SK-N-SH treated with all-trans-retinoic acid at 6 μM for 48 hours (cell line): ENCODE measurements around the gene SAMMSON.

Experiments used
- ARNTL ChIP-seq: fragments of 450-650 bp; formaldehyde crosslinking; IDR thresholded peaks from 2 replicates; pipeline ENCODE4 v1.5.0; 2020; ENCODE audit warnings: low read depth, mild to moderate bottlenecking, moderate library complexity, borderline replicate concordance
- RARB ChIP-seq: fragments of 250-450 bp; sonication (Bioruptor Pico); IDR thresholded peaks from 2 replicates; pipeline ENCODE4 v1.8.0; 2021; ENCODE audit warnings: mild to moderate bottlenecking, moderate library complexity
- SNAI2 ChIP-seq: fragments of 250-450 bp; sonication (Bioruptor Pico); IDR thresholded peaks from 2 replicates; pipeline ENCODE4 v1.5.0; 2020; ENCODE audit warnings: mild to moderate bottlenecking, moderate library complexity
- TCF4 ChIP-seq: fragments of 250-450 bp; sonication (Bioruptor Pico); IDR thresholded peaks from 2 replicates; pipeline ENCODE4 v1.8.0; 2021; ENCODE audit warnings: mild to moderate bottlenecking, moderate library complexity, borderline replicate concordance
- ZFP3 ChIP-seq: fragments of 250-450 bp; sonication (Bioruptor Pico); IDR thresholded peaks from 2 replicates; pipeline ENCODE4 v1.5.0; 2020; ENCODE audit warnings: mild to moderate bottlenecking, moderate library complexity
- ZNF565 ChIP-seq: fragments of 450-650 bp; formaldehyde crosslinking; conservative IDR thresholded peaks from 2 replicates; pipeline ENCODE4 v1.5.0; 2020; ENCODE audit warnings: low read depth, mild to moderate bottlenecking, moderate library complexity
- ZNF70 ChIP-seq: fragments of 450-650 bp; formaldehyde crosslinking; IDR thresholded peaks from 2 replicates; pipeline ENCODE4 v1.5.0; 2020; ENCODE audit warnings: mild to moderate bottlenecking, moderate library complexity
- TF ChIP-seq, protein P1 (sequence below): fragments of 250-450 bp; sonication (Bioruptor Pico); IDR thresholded peaks from 2 replicates; pipeline ENCODE4 v1.5.1; 2020; ENCODE audit warnings: low read depth, mild to moderate bottlenecking, moderate library complexity

- TF ChIP-seq TCF4 (CRISPR knock-in tag), result no peak
- no peak for TF ChIP-seq ZNF70
- TF ChIP-seq, protein P1, sequence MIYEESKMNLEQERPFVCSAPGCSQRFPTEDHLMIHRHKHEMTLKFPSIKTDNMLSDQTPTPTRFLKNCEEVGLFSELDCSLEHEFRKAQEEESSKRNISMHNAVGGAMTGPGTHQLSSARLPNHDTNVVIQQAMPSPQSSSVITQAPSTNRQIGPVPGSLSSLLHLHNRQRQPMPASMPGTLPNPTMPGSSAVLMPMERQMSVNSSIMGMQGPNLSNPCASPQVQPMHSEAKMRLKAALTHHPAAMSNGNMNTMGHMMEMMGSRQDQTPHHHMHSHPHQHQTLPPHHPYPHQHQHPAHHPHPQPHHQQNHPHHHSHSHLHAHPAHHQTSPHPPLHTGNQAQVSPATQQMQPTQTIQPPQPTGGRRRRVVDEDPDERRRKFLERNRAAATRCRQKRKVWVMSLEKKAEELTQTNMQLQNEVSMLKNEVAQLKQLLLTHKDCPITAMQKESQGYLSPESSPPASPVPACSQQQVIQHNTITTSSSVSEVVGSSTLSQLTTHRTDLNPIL (CRISPR knock-in tag), result no peak
- TF ChIP-seq ZNF565, result no peak
- no peak for TF ChIP-seq ZFP3 (CRISPR knock-in tag)
- no peak for TF ChIP-seq RARB (CRISPR knock-in tag)
- no peak for TF ChIP-seq SNAI2 (CRISPR knock-in tag)
- no peak for TF ChIP-seq ARNTL
Measured at GRCh38 chr3:70061096-70061495, 61.6 kb downstream of the SAMMSON start.
